Aorta (tissue), 5 donors: ENCODE measurements around the gene TBC1D7. TPM values are rescaled to one million over a fixed set of nuclear protein-coding genes. Genes with fewer than 3 reads are reported as not detected.
"Not testable (repeated sequence)": the region's sequence is repeated elsewhere in the genome, so short reads cannot be mapped to it uniquely, and the experiment has no call there.

ENCODE experiments used
- ATAC-seq: fragments of 200-7000 bp; cut with Tn5 transposase; one replicate; pipeline ENCODE4 v1.9.1; 2022; ENCODE audit warnings: moderate library complexity; ENCODE audit not compliant: low FRiP score
- DNase-seq, 2 donors: peaks; one replicate each; pipeline ENCODE4 v3.0.0-alpha.2; 2020
- H3K27ac ChIP-seq, 2 donors: one replicate each; pipeline ENCODE4 v1.5.1; 2013; ENCODE audit warnings: low read length in 2 of 2, mild to moderate bottlenecking in 2 of 2, moderate library complexity in 2 of 2, control low read depth in 1 of 2, inconsistent platforms in 1 of 2, low read depth in 1 of 2
- H3K27me3 ChIP-seq, 2 donors: one replicate each; pipeline ENCODE4 v1.6.1; 2013; ENCODE audit warnings: control low read depth in 1 of 2, low read length in 1 of 2, mild to moderate bottlenecking in 1 of 2, moderate library complexity in 1 of 2; ENCODE audit not compliant: insufficient read depth in 2 of 2, control insufficient read depth in 1 of 2
- H3K36me3 ChIP-seq, 2 donors: one replicate each; pipeline ENCODE4 v1.6.1; 2013; ENCODE audit warnings: control low read depth in 1 of 2, low read length in 1 of 2, mild to moderate bottlenecking in 1 of 2; ENCODE audit not compliant: insufficient read depth in 2 of 2, control insufficient read depth in 1 of 2
- H3K4me1 ChIP-seq, 2 donors: one replicate each; pipeline ENCODE4 v1.6.1; 2013; ENCODE audit warnings: low read length in 2 of 2, control low read depth in 1 of 2, mild to moderate bottlenecking in 1 of 2, moderate library complexity in 1 of 2; ENCODE audit not compliant: insufficient read depth in 2 of 2, control insufficient read depth in 1 of 2
- H3K4me3 ChIP-seq, 2 donors: one replicate each; pipeline ENCODE4 v1.5.1; 2013; ENCODE audit warnings: low read length in 2 of 2, control low read depth in 1 of 2, mild to moderate bottlenecking in 1 of 2
- H3K9me3 ChIP-seq: one replicate; pipeline ENCODE4 v1.6.1; 2013; ENCODE audit warnings: mild to moderate bottlenecking, low read length; ENCODE audit not compliant: control insufficient read depth
- WGBS, 2 donors: extraction: QIAGEN DNeasy Blood & Tissue Kit; methylation state at CpG; one replicate each; pipeline ENCODE4 v1.1.7; 2013; 5-methylcytosine and 5-hydroxymethylcytosine counted together
- intact Hi-C, 2 donors: fragments of 100-400 bp; cut with DNase I; formaldehyde crosslinking; loops; one replicate each; pipeline versions ENCODE4 v1.14.2 to v1.15.0; 2022
- polyA plus RNA-seq, 2 donors: library from polyadenylated mRNA; stranded (reverse); fragments of 200-250 nt; gene quantifications; one replicate each; pipeline ENCODE4 v1.2.3, GENCODE V29; 2013
- total RNA-seq, 2 donors: library from RNA; stranded (reverse); fragmentation: NEBNext Ultra II Directional; extraction: Animal tissue kit (Norgen Biotek cat#: 25700); gene quantifications; one replicate each; pipeline ENCODE4 v1.2.1, GENCODE V29; 2021
- donor health status: healthy with polysubstance abuse.
- donor health status: Bipolar disorder and iron deficiency.
- donor health status: DM: no; HTN: no; CAD: no.
- donor health status: DM: no; HTN: no; CAD: no.
- donor health status: DM: yes; HTN: yes; CAD: no.

Gene TBC1D7
- total and polyA plus RNA-seq, 4 donors: 6.0 to 11.6 (median 9.3) TPM

DNA sequence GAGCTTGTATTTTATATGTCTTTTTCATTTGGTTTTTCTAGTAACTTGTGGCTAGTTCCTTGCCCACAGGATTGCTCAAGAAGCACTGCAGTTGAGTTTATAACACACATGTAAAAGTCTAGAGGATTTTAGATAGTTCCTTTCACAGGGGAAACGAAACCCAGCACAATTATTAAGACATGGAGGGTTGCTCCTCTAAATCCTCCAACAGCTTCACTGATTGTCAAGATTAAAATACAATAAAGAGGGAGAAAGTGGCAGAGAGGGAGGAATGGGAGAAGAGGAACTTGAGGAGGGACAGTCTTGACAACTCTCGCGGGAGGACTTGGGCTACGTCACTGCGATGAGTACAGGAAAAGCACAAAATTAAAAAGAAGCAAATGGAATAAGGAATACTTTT lies 9.7 kb upstream of the TBC1D7 start:
- Histone ChIP-seq H3K27ac (no peak overlapping the region), H3K27me3 (no peaks in the 10 kb centered on the region), H3K4me3 (no peak overlapping the region), H3K4me1 (no peaks in the 10 kb centered on the region), H3K36me3 (no peaks in the 10 kb centered on the region), H3K9me3 (peaks cover 2% of the 10 kb centered on the region)
- DNase-seq (no peak), ATAC-seq (no peak)
- intact Hi-C loops: loop anchor here (5.0 to 10.0 kb wide), 3 partner anchors 199 to 729 kb away; no protein-coding TSS in a partner anchor
- 89 to 93% methylated on average over 5 of the region's 5 CpGs for WGBS, 2 donors

DNA sequence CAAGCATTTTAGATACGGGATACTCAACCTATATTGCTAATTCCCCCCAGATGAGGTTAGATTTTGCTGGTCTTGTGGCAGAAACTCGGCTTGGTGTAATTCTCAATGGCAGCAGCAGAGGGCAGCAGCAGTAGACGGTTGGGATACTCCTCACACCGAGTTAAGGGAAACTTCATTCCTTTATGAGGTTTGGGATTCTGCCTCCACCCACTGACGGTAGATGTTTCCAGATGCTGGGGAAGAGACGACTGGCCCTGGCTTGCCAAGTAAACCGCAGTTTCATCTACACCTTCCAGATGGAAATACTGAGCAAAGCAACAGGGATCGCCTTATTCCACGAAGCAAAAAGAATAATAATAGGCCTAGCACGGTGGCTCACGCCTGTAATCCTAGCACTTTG lies 8.2 kb upstream of the TBC1D7 start:
- 31 to 33% methylated on average over 11 of the region's 11 CpGs for WGBS, 2 donors
- H3K4me1 ChIP-seq: no peaks in the 10 kb centered on the region
- peak in 1 of 2 donors; percentile 94 for DNase-seq
- H3K27me3 ChIP-seq: no peaks in the 10 kb centered on the region
- intact Hi-C loops: loop anchor here (5.0 to 10.0 kb wide), 3 partner anchors 201 to 731 kb away; no protein-coding TSS in a partner anchor
- peaks cover 2% of the 10 kb centered on the region for H3K9me3 ChIP-seq
- peak; percentile 88 for ATAC-seq
- H3K36me3 ChIP-seq: no peaks in the 10 kb centered on the region
- no peak overlapping the region for H3K27ac ChIP-seq
- H3K4me3 ChIP-seq: no peak overlapping the region

DNA sequence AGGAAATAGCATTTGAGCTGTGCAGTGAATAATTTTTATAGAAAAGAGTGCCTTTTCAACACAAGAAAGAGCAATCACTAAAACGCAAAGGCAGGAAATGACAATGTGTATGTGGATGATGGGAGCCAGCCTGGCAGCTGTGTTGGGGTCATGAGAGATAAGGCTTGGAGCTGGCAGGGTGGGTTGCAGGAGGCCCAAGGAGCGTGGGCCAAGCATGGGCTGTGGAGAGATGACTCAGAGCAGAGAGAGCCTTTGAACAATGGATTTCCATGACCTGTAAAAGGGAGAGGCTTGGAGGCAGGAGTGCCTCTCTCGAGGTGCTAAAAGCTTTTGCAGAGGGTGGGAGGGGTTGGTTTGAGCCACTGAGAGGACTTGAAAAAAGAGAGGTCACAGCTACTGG lies 6.6 kb upstream of the TBC1D7 start:
- H3K4me1 ChIP-seq: no peaks in the 10 kb centered on the region
- H3K36me3 ChIP-seq: no peaks in the 10 kb centered on the region
- no peaks in the 10 kb centered on the region for H3K9me3 ChIP-seq
- DNase-seq: no peak
- H3K27ac ChIP-seq: no peak overlapping the region
- ATAC-seq: peak; percentile 58
- no peak overlapping the region for H3K4me3 ChIP-seq
- H3K27me3 ChIP-seq: no peaks in the 10 kb centered on the region
- 35 to 42% methylated on average over 3 of the region's 3 CpGs for WGBS, 2 donors
- intact Hi-C loops: loop anchor here (5.0 to 10.0 kb wide), 4 partner anchors 202 to 732 kb away; no protein-coding TSS in a partner anchor

DNA sequence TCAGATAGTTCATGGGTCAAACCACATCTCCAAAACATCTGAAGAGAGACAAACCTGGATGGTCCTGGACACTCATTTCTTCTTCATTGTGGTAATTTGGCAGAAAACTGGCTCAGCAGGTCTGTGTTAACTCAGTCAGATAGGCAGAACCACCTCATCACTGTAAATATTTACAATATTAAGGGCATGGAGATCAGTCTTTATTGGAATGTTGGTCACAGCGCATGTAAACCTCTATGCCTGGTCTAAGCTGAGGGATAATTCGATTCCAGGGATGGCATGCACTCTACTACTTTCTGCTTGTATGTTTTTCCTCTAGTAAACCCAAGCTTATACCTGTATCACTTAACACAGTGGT lies 4.0 kb upstream of the TBC1D7 start:
- intact Hi-C loops: loop anchor here (5.0 to 10.0 kb wide), 2 partner anchors 420 to 698 kb away; no protein-coding TSS in a partner anchor
- DNase-seq: no peak
- Histone ChIP-seq H3K27ac (no peak overlapping the region), H3K36me3 (no peaks in the 10 kb centered on the region), H3K27me3 (no peaks in the 10 kb centered on the region), H3K4me3 (no peak overlapping the region), H3K9me3 (no peaks in the 10 kb centered on the region), H3K4me1 (no peaks in the 10 kb centered on the region)
- ATAC-seq: no peak
- WGBS, 2 donors: 87 to 93% methylated on average over 2 of the region's 2 CpGs

- DNase-seq (no peak), ATAC-seq (no peak)
- Histone ChIP-seq H3K9me3 (no peaks in the 10 kb centered on the region), H3K4me3 (no peak overlapping the region), H3K27me3 (no peaks in the 10 kb centered on the region), H3K36me3 (no peaks in the 10 kb centered on the region), H3K27ac (no peak overlapping the region), H3K4me1 (no peaks in the 10 kb centered on the region)
- intact Hi-C loops: loop anchor here (5.0 to 10.0 kb wide), 2 partner anchors 419 to 697 kb away; no protein-coding TSS in a partner anchor
- 41 to 46% methylated on average over 13 of the region's 13 CpGs for WGBS, 2 donors
These were observed 3.4 kb upstream of the TBC1D7 start for GRCh38 chr6:13331516-13332348.

DNA sequence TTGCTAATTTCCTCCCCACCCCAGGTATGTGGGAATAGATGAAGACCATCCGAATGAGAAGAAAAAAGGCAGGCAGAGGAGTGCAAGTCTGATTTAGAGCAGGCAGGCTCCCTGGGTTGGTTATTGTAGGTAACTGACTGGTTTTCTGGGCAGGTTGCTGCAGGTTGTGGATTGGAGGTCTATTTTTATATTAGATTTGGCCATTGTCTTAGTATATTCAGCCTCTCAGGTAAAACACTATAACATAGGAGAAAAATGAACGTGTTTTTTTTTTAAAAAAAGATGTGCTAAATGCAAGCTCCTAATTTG lies 492 bp upstream of the TBC1D7 start:
- intact Hi-C loops: loop anchor here in 1 of 2 donors (2.0 to 5.0 kb wide), 3 partner anchors 97 to 418 kb away; no protein-coding TSS in a partner anchor
- no peak for ATAC-seq
- WGBS, 2 donors: 3 to 5% methylated on average over 2 of the region's 2 CpGs
- DNase-seq: no peak
- peak overlapping the region; percentile 73 to 82 for H3K4me3 ChIP-seq
- H3K36me3 ChIP-seq: no peaks in the 10 kb centered on the region
- no peaks in the 10 kb centered on the region for H3K4me1 ChIP-seq
- H3K27ac ChIP-seq: peak overlapping the region in 1 of 2 donors; percentile 48
- no peaks in the 10 kb centered on the region for H3K27me3 ChIP-seq
- no peaks in the 10 kb centered on the region for H3K9me3 ChIP-seq

DNA sequence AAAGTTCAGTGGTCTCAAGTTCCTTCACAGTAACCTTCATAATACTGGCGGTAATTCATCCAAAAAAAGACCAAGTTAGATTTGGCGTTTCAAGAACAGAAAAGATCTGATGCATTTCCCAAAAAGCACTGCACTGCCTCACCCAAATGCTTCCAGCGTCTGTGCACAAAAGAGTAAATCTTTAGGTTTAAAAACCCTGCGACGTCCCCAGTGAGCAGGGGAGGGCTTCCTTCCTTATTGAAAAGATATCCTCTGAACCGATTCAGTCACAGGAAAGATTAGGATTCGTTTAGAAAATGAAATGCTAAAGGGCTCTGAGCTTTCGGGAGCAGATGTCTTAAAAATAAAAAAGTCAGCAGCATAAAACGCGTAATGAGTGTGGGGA lies 654 bp downstream of the TBC1D7 start:
- intact Hi-C loops: loop anchor here in 1 of 2 donors (2.0 to 5.0 kb wide), 3 partner anchors 95 to 417 kb away; no protein-coding TSS in a partner anchor
- H3K4me1 ChIP-seq: no peaks in the 10 kb centered on the region
- 0% methylated on average over 10 of the region's 10 CpGs for WGBS, 2 donors
- H3K36me3 ChIP-seq: no peaks in the 10 kb centered on the region
- no peaks in the 10 kb centered on the region for H3K9me3 ChIP-seq
- H3K27me3 ChIP-seq: no peaks in the 10 kb centered on the region
- H3K4me3 ChIP-seq: peak overlapping the region; percentile 82 to 92
- no peak overlapping the region for H3K27ac ChIP-seq
- no peak for DNase-seq
- ATAC-seq: no peak

DNA sequence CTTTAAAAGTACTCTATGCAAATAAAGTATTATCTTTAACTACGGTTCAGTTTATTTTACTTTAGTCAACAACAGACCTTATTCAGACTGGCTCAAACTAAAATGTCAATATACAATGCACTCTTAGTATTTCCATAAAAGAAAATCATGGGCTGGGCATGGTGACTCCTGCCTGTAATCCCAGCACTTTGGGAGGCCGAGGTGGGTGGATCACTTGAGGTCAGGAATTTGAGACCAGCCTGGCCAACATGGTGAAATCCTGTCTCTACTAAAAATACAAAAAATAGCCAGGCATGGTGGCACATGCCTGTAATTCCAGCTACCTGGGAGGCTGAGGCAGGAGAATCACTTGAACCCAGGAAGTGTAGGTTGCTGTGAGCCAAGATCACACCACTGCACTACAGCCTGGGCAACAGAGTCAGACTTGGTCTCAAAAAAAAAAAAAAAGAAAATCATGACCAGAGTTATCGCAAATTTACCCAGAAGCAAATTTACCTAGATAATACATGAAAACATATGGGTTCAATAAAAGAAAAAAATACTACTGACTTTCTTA lies 2.2 kb downstream of the TBC1D7 start:
- not testable (repeated sequence) for H3K9me3 ChIP-seq, DNase-seq, H3K4me1 ChIP-seq, ATAC-seq, H3K36me3 ChIP-seq, H3K27me3 ChIP-seq, H3K4me3 ChIP-seq, H3K27ac ChIP-seq
- 87 to 90% methylated on average over 3 of the region's 3 CpGs for WGBS, 2 donors
- intact Hi-C loops: loop anchor here in 1 of 2 donors (5.0 kb wide), 1 partner anchor 94 kb away; no protein-coding TSS in a partner anchor
